HG03103 (cell line): ENCODE data around the gene DLG2.
A peak's percentile ranks its signal among the peaks of the same experiment; 100 is the strongest.

Experiments
- ATAC-seq: cut with Tn5 transposase; IDR thresholded peaks from one replicate; pipeline ENCODE4 v1.9.1; 2021; ENCODE audit warnings: low read depth; ENCODE audit not compliant: unreplicated experiment

The DLG2 gene

GRCh38 chr11:83691451-83691950, 1935.6 kb downstream of the DLG2 start:
- ATAC-seq, result no peak

- ATAC-seq, result no peak
These were observed 1937.9 kb downstream of the DLG2 start for GRCh38 chr11:83689144-83689780.

GRCh38 chr11:83687787-83688186, 1939.4 kb downstream of the DLG2 start:
- no peak for ATAC-seq

GRCh38 chr11:83685730-83686129, 1941.4 kb downstream of the DLG2 start:
- no peak for ATAC-seq

- no peak for ATAC-seq
These were observed 1943.1 kb downstream of the DLG2 start for GRCh38 chr11:83684071-83684470.

GRCh38 chr11:83682611-83682973, 1944.6 kb downstream of the DLG2 start:
- ATAC-seq, result peak; percentile 94

GRCh38 chr11:83681906-83682610, 1945.1 kb downstream of the DLG2 start:
- no peak for ATAC-seq

- ATAC-seq, result peak; percentile 39
These were observed 1945.9 kb downstream of the DLG2 start for GRCh38 chr11:83681031-83681781.

- ATAC-seq, result no peak
These were observed 1946.8 kb downstream of the DLG2 start for GRCh38 chr11:83680321-83680720.

- no peak for ATAC-seq
These were observed 1948.1 kb downstream of the DLG2 start for GRCh38 chr11:83678831-83679584.

- no peak for ATAC-seq
These were observed 1949.4 kb downstream of the DLG2 start for GRCh38 chr11:83677730-83678129.

GRCh38 chr11:83676056-83676601, 1951.0 kb downstream of the DLG2 start:
- ATAC-seq, result no peak

- no peak for ATAC-seq
These were observed 1952.8 kb downstream of the DLG2 start for GRCh38 chr11:83674102-83674896.

GRCh38 chr11:83671289-83671688, 1955.9 kb downstream of the DLG2 start:
- no peak for ATAC-seq

GRCh38 chr11:83666149-83666548, 1961.0 kb downstream of the DLG2 start:
- no peak for ATAC-seq

GRCh38 chr11:83663988-83664387, 1963.2 kb downstream of the DLG2 start:
- ATAC-seq, result no peak

GRCh38 chr11:83663446-83663845, 1963.7 kb downstream of the DLG2 start:
- no peak for ATAC-seq

- no peak for ATAC-seq
These were observed 1964.7 kb downstream of the DLG2 start for GRCh38 chr11:83662494-83662893.

- no peak for ATAC-seq
These were observed 1965.4 kb downstream of the DLG2 start for GRCh38 chr11:83661491-83662350.
